ENCODE results near the gene NLRP3.
"Not testable (repeated sequence)": the region's sequence is repeated elsewhere in the genome, so short reads cannot be mapped to it uniquely, and the experiment has no call there.

The NLRP3 gene

GRCh38 chr1:247392088-247392487, 23.9 kb upstream of the NLRP3 start:
- no peak for DNase-seq

GRCh38 chr1:247395075-247395474, 20.9 kb upstream of the NLRP3 start:
- DNase-seq, result not testable (repeated sequence)

GRCh38 chr1:247400685-247401084, 15.3 kb upstream of the NLRP3 start:
- DNase-seq, result no peak

- no peak for DNase-seq
Measured at GRCh38 chr1:247401310-247402119, 14.5 kb upstream of the NLRP3 start.

- no peak for DNase-seq
Measured at GRCh38 chr1:247402120-247402675, 13.8 kb upstream of the NLRP3 start.

- DNase-seq, result no peak
Measured at GRCh38 chr1:247406014-247406656, 9.8 kb upstream of the NLRP3 start.

- DNase-seq, result no peak
Measured at GRCh38 chr1:247407180-247407616, 8.8 kb upstream of the NLRP3 start.

GRCh38 chr1:247408100-247408499, 7.9 kb upstream of the NLRP3 start:
- DNase-seq, result no peak

GRCh38 chr1:247409869-247410544, 6.0 kb upstream of the NLRP3 start:
- DNase-seq, result no peak

- DNase-seq, result no peak
Measured at GRCh38 chr1:247411621-247412327, 4.2 kb upstream of the NLRP3 start.

- DNase-seq, result no peak
Measured at GRCh38 chr1:247417831-247418230, 1.9 kb downstream of the NLRP3 start.

- no peak for DNase-seq
Measured at GRCh38 chr1:247419336-247419735, 3.4 kb downstream of the NLRP3 start.

- no peak for DNase-seq
Measured at GRCh38 chr1:247421074-247421473, 5.1 kb downstream of the NLRP3 start.

GRCh38 chr1:247429496-247429895, 13.5 kb downstream of the NLRP3 start:
- no peak for DNase-seq

GRCh38 chr1:247430434-247430833, 14.5 kb downstream of the NLRP3 start:
- no peak for DNase-seq

- DNase-seq, result no peak
Measured at GRCh38 chr1:247431643-247432042, 15.7 kb downstream of the NLRP3 start.

GRCh38 chr1:247434005-247434404, 18.0 kb downstream of the NLRP3 start:
- DNase-seq, result no peak

- no peak for DNase-seq
Measured at GRCh38 chr1:247435030-247435758, 19.2 kb downstream of the NLRP3 start.

GRCh38 chr1:247435759-247436147, 19.8 kb downstream of the NLRP3 start:
- no peak for DNase-seq

- DNase-seq, result no peak
Measured at GRCh38 chr1:247437551-247438505, 21.9 kb downstream of the NLRP3 start.

Measured in NCI-H187 treated with DMSO at 0.1 percent for 48 hours (cell line).